HL-60 (cell line): ENCODE results near the gene ANKRD35.
"Not testable (repeated sequence)": the region's sequence is repeated elsewhere in the genome, so short reads cannot be mapped to it uniquely, and the experiment has no call there.

Source experiments
- DNase-seq, 2 experiments: peaks; one replicate each; pipeline ENCODE4 v3.0.0-alpha.2; 2010 to 2020; ENCODE audit warnings: low read depth in 1 of 2, low spot score in 1 of 2
- H3K27ac ChIP-seq: fragments of 250-450 bp; sonication (Bioruptor Pico); replicated peaks from 2 replicates; pipeline ENCODE4 v1.5.1; 2020; ENCODE audit warnings: mild to moderate bottlenecking, moderate library complexity
- H3K27me3 ChIP-seq: fragments of 250-450 bp; sonication (Bioruptor Pico); 2 replicates; pipeline ENCODE4 v1.5.1; 2021; ENCODE audit warnings: mild to moderate bottlenecking, moderate library complexity; ENCODE audit not compliant: insufficient read depth, poor library complexity, severe bottlenecking
- H3K4me3 ChIP-seq: replicated peaks from 2 replicates; pipeline ENCODE4 v1.5.1; 2011; ENCODE audit warnings: mild to moderate bottlenecking, control low read depth, low read length; ENCODE audit not compliant: insufficient read depth
- CTCF ChIP-seq: IDR thresholded peaks from one replicate; pipeline ENCODE4 v1.5.1; 2011; ENCODE audit warnings: low read length, control low read depth, inconsistent platforms; ENCODE audit not compliant: insufficient read depth
- GABPA ChIP-seq: IDR thresholded peaks from 2 replicates; pipeline ENCODE4 v1.6.1; 2012; ENCODE audit warnings: low read depth
- POLR2AphosphoS5 ChIP-seq: IDR thresholded peaks from 2 replicates; pipeline ENCODE4 v1.6.1; 2012; ENCODE audit warnings: low read depth
- SPI1 ChIP-seq: IDR thresholded peaks from 2 replicates; pipeline ENCODE4 v1.6.1; 2012; ENCODE audit warnings: low read depth, mild to moderate bottlenecking, borderline replicate concordance
- TF ChIP-seq, protein P1 (sequence below): IDR thresholded peaks from 2 replicates; pipeline ENCODE4 v1.6.1; 2012; ENCODE audit warnings: low read depth; ENCODE audit not compliant: insufficient replicate concordance

ANKRD35 gene

DNA sequence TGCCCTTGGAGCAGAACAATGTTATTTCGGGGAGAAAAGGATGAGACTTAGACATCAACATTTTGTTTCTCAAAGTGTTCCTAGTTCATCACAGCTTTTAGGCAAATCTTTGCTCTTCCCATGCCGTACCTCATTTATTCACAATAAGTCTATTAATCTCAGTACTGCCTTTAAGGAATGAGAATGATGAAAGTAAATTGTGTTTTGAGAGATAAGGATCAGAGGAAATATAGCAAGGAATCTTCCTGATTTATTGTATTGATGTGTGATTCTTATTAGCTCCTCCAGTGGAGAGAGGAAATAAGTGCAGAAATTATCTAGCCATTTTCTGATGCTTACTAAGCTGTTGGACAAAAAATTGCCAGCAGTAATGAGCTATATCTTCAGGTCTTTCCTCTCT lies 59.6 kb downstream of the ANKRD35 start:
- Histone ChIP-seq H3K27me3 (no peaks in the 10 kb centered on the region), H3K4me3 (no peak overlapping the region), H3K27ac (no peak overlapping the region)
- TF ChIP-seq GABPA (no peak), POLR2AphosphoS5 (no peak), SPI1 (no peak), CTCF (no peak)
- TF ChIP-seq, protein P1, sequence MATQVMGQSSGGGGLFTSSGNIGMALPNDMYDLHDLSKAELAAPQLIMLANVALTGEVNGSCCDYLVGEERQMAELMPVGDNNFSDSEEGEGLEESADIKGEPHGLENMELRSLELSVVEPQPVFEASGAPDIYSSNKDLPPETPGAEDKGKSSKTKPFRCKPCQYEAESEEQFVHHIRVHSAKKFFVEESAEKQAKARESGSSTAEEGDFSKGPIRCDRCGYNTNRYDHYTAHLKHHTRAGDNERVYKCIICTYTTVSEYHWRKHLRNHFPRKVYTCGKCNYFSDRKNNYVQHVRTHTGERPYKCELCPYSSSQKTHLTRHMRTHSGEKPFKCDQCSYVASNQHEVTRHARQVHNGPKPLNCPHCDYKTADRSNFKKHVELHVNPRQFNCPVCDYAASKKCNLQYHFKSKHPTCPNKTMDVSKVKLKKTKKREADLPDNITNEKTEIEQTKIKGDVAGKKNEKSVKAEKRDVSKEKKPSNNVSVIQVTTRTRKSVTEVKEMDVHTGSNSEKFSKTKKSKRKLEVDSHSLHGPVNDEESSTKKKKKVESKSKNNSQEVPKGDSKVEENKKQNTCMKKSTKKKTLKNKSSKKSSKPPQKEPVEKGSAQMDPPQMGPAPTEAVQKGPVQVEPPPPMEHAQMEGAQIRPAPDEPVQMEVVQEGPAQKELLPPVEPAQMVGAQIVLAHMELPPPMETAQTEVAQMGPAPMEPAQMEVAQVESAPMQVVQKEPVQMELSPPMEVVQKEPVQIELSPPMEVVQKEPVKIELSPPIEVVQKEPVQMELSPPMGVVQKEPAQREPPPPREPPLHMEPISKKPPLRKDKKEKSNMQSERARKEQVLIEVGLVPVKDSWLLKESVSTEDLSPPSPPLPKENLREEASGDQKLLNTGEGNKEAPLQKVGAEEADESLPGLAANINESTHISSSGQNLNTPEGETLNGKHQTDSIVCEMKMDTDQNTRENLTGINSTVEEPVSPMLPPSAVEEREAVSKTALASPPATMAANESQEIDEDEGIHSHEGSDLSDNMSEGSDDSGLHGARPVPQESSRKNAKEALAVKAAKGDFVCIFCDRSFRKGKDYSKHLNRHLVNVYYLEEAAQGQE, result no peak
- no peak for DNase-seq

DNA sequence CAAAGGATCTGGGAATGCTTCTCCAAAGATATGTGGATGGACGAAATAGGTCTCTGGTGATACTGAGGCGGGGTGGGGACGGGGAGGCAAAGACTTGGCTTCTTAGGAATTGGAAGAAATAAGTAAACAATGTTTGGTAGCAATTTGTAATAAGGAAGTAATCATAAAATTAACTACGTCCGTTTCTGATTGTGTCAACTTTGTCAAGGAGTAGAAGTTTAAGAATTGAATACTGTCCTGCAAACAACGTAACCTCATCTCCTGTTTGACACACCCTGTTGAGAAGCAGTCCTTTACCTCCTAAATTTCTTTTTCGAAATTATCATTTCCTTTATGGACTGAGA lies 61.2 kb downstream of the ANKRD35 start:
- DNase-seq, result no peak
- H3K4me3 ChIP-seq, result peak overlapping the region; percentile 93
- TF ChIP-seq CTCF (no peak), SPI1 (no peak), GABPA (no peak)

GRCh38 chr1:145823565-145824498 lies 61.8 kb downstream of the ANKRD35 start, which contains the start of the genes POLR3C and RNF115:
Gene POLR3C (plus strand): TSS chr1:145824200. CDS start chr1:145825777, 1,577 bp downstream.
Gene RNF115 (minus strand): TSS chr1:145824095. CDS start chr1:145823873, 222 bp downstream.
- DNase-seq, result peak; percentile 83 to 95
- Histone ChIP-seq H3K27ac (peak within 1 kb of the TSS; percentile 89), H3K27me3 (no peaks in the 10 kb centered on the region), H3K4me3 (peak within 1 kb of the TSS; percentile 93)
- TF ChIP-seq, protein P1, result peak; percentile 78
- TF ChIP-seq SPI1 (peak; percentile 53; the same call in 1 of the 2 replicates), POLR2AphosphoS5 (peak; percentile 95), GABPA (peak; percentile 84), CTCF (no peak)

More for the DNA sequence above, 61.2 kb downstream of the ANKRD35 start:
- H3K27me3 ChIP-seq, result no peaks in the 10 kb centered on the region
- H3K27ac ChIP-seq, result peak overlapping the region; percentile 89

DNA sequence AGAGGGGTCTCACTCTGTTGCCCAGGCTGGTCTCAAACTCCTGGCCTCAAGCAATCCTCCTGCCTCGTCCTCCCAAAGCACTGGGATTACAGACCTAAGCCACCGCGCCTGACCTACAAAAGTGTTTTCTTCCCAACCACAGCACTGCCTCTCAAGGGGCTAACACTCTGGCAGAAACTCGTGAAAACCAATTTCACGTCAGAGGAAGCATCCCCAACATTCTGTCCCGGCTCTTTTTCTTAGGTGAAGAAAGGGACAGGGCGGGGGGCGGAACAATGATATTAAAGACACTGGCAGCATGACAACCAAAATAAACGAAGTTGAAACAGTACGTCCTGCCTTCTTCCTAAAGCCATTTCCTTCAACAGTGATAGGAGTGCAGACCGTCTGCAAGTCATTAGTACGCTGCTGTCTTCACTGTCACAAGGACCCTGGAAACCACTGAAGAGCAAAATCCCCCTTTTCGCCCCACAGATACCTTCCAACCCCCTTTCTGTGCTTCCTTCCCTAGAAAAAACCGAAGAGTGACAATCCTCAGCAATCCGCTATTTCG lies 62.8 kb downstream of the ANKRD35 start:
- H3K27me3 ChIP-seq, H3K27ac ChIP-seq, DNase-seq, H3K4me3 ChIP-seq: not testable (repeated sequence)

GRCh38 chr1:145818095-145818494 lies 67.6 kb downstream of the ANKRD35 start:
- not testable (repeated sequence) for DNase-seq, H3K27me3 ChIP-seq, H3K27ac ChIP-seq, H3K4me3 ChIP-seq
